Breast epithelium (tissue), 4 donors: ENCODE data around the gene SYNM. TPM values are rescaled to one million over a fixed set of nuclear protein-coding genes. Genes with fewer than 3 reads are reported as not detected.
A peak's percentile ranks its signal among the peaks of the same experiment; 100 is the strongest.

ENCODE experiments used
- DNase-seq, 2 donors: peaks; one replicate each; pipeline ENCODE4 v3.0.0-alpha.2; 2019; ENCODE audit warnings: low spot score in 2 of 2
- H3K27ac ChIP-seq, 2 donors: fragments of 200-600 bp; sonication (generic) in 1 of 2; one replicate each; pipeline ENCODE4 v1.5.1; 2016 to 2019; ENCODE audit warnings: mild to moderate bottlenecking in 1 of 2
- H3K27me3 ChIP-seq, 2 donors: fragments of 200-600 bp; sonication (generic) in 1 of 2; one replicate each; pipeline versions ENCODE4 v1.5.1 to v1.6.0; 2017 to 2019; ENCODE audit warnings: control low read depth in 1 of 2, mild to moderate bottlenecking in 1 of 2
- H3K36me3 ChIP-seq: fragments of 200-600 bp; one replicate; pipeline ENCODE4 v1.5.1; 2019
- H3K4me1 ChIP-seq, 2 donors: fragments of 200-600 bp; sonication (generic); one replicate each; pipeline ENCODE4 v1.5.1; 2016 to 2019; ENCODE audit warnings: control low read depth in 1 of 2
- H3K4me3 ChIP-seq, 3 donors: fragments of 200-600 bp; sonication (generic); 1 replicate in 2 of 3; 2 replicates in 1 of 3; pipeline ENCODE4 v1.5.1; 2016 to 2019; ENCODE audit warnings: mild to moderate bottlenecking in 3 of 3, moderate library complexity in 2 of 3
- H3K9me3 ChIP-seq, 2 donors: fragments of 200-600 bp; sonication (generic) in 1 of 2; one replicate each; pipeline ENCODE4 v1.5.1; 2016 to 2019; ENCODE audit warnings: control low read depth in 1 of 2
- POLR2A ChIP-seq: fragments of 450-650 bp; IDR thresholded peaks from one replicate; pipeline ENCODE4 v1.6.1; 2016; ENCODE audit warnings: antibody characterized with exemption, mild to moderate bottlenecking, moderate library complexity
- POLR2AphosphoS5 ChIP-seq, 3 donors: sonication (generic); formaldehyde crosslinking; IDR thresholded peaks; one replicate each; pipeline ENCODE4 v1.6.1; 2017; ENCODE audit warnings: antibody characterized with exemption in 3 of 3
- intact Hi-C: fragments of 100-400 bp; cut with DNase I; formaldehyde crosslinking; loops from one replicate; pipeline ENCODE4 v1.15.1; 2023; ENCODE audit warnings: low total_unique reads
- total RNA-seq, 3 donors: library from RNA; depleted of rRNA; stranded (reverse); fragments of >200 nt; gene quantifications; one replicate each; pipeline ENCODE4 v1.1.0, GENCODE V29; 2016
- TF ChIP-seq, protein P1 (sequence below), 3 donors: fragments of 450-650 bp; IDR thresholded peaks; one replicate each; pipeline ENCODE4 v1.5.1; 2016 to 2017; ENCODE audit warnings: antibody characterized with exemption in 3 of 3, mild to moderate bottlenecking in 3 of 3, moderate library complexity in 3 of 3

SYNM gene
- total RNA-seq, 3 donors from 2014 or later: 32.0 to 319 (median 115) TPM

GRCh38 chr15:99137111-99137546 is 32.2 kb downstream of the SYNM start:
- Histone ChIP-seq H3K9me3 (no peaks in the 10 kb centered on the region), H3K36me3 (no peaks in the 10 kb centered on the region), H3K4me1 (no peaks in the 10 kb centered on the region), H3K27me3 (no peaks in the 10 kb centered on the region), H3K4me3 (no peak overlapping the region), H3K27ac (peak overlapping the region; percentile 53 to 67)
- DNase-seq: peak in 1 of 2 donors; percentile 79
- intact Hi-C loops: no loop called here
- TF ChIP-seq, protein P1, sequence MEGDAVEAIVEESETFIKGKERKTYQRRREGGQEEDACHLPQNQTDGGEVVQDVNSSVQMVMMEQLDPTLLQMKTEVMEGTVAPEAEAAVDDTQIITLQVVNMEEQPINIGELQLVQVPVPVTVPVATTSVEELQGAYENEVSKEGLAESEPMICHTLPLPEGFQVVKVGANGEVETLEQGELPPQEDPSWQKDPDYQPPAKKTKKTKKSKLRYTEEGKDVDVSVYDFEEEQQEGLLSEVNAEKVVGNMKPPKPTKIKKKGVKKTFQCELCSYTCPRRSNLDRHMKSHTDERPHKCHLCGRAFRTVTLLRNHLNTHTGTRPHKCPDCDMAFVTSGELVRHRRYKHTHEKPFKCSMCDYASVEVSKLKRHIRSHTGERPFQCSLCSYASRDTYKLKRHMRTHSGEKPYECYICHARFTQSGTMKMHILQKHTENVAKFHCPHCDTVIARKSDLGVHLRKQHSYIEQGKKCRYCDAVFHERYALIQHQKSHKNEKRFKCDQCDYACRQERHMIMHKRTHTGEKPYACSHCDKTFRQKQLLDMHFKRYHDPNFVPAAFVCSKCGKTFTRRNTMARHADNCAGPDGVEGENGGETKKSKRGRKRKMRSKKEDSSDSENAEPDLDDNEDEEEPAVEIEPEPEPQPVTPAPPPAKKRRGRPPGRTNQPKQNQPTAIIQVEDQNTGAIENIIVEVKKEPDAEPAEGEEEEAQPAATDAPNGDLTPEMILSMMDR (IDR thresholded peaks at IDR 0.05): no peak
- peak in 2 of 3 donors; percentile 36 to 60 for TF ChIP-seq POLR2AphosphoS5 (IDR thresholded peaks at IDR 0.05)

GRCh38 chr15:99137877-99138276 is 33.0 kb downstream of the SYNM start:
- Histone ChIP-seq H3K9me3 (no peaks in the 10 kb centered on the region), H3K27me3 (no peaks in the 10 kb centered on the region), H3K27ac (peak overlapping the region; percentile 53 to 67), H3K4me3 (no peak overlapping the region), H3K36me3 (no peaks in the 10 kb centered on the region), H3K4me1 (no peaks in the 10 kb centered on the region)
- no peak for TF ChIP-seq POLR2A
- TF ChIP-seq POLR2AphosphoS5 (IDR thresholded peaks at IDR 0.05): no peak
- TF ChIP-seq, protein P1 (IDR thresholded peaks at IDR 0.05): no peak
- peak in 1 of 2 donors; percentile 17 for DNase-seq
- intact Hi-C loops: no loop called here

DNA sequence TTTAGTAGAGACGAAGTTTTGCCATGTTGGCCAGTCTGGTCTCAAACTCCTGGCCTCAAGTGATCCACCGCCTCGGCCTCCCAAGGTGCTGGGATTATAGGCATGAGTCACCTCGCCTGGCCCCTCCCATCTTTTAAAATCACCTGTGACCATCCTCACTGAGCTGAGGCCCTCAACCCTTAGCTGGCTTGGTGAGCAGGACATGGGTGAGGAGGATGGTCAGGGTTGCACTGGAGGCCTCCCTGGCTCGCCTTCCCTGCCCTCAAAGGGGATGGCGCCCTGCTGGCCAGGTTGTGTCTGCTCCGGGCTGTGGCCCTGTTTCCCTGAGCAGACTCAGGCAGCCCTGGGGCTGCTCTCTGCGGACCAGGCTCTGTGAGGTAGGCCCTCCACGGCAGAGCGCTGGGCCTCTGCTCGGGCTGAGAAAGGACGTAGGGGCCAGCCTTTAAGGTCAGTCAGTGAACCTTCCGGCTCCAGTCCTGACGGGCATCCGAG is 33.7 kb downstream of the SYNM start:
- Histone ChIP-seq H3K4me1 (no peaks in the 10 kb centered on the region), H3K27ac (peak overlapping the region; percentile 53 to 67), H3K27me3 (no peaks in the 10 kb centered on the region), H3K9me3 (no peaks in the 10 kb centered on the region), H3K36me3 (no peaks in the 10 kb centered on the region), H3K4me3 (no peak overlapping the region)
- DNase-seq: peak in 1 of 2 donors; percentile 29
- TF ChIP-seq POLR2A (no peak), POLR2AphosphoS5 (IDR thresholded peaks at IDR 0.05) (no peak)
- TF ChIP-seq, protein P1 (IDR thresholded peaks at IDR 0.05): no peak
- intact Hi-C loops: no loop called here

- Histone ChIP-seq H3K4me3 (no peak overlapping the region), H3K27ac (peak overlapping the region; percentile 53 to 67), H3K4me1 (no peaks in the 10 kb centered on the region), H3K36me3 (no peaks in the 10 kb centered on the region), H3K9me3 (no peaks in the 10 kb centered on the region), H3K27me3 (no peaks in the 10 kb centered on the region)
- no peak for TF ChIP-seq POLR2A
- TF ChIP-seq, protein P1 (IDR thresholded peaks at IDR 0.05): no peak
- TF ChIP-seq POLR2AphosphoS5 (IDR thresholded peaks at IDR 0.05): no peak
- peak in 1 of 2 donors; percentile 10 for DNase-seq
- intact Hi-C loops: no loop called here
These were observed 34.4 kb downstream of the SYNM start for GRCh38 chr15:99139276-99139675.

- no peaks in the 10 kb centered on the region for H3K27me3 ChIP-seq
- TF ChIP-seq POLR2AphosphoS5 (IDR thresholded peaks at IDR 0.05): no peak
- H3K36me3 ChIP-seq: no peaks in the 10 kb centered on the region
- intact Hi-C loops: no loop called here
- no peaks in the 10 kb centered on the region for H3K4me1 ChIP-seq
- DNase-seq: no peak
- no peak overlapping the region for H3K4me3 ChIP-seq
- H3K9me3 ChIP-seq: no peaks in the 10 kb centered on the region
- peak overlapping the region in 1 of 2 donors; percentile 27 for H3K27ac ChIP-seq
These were observed 35.7 kb downstream of the SYNM start for GRCh38 chr15:99140590-99140989.
